ENCODE data around the gene ST8SIA5.

DNA sequence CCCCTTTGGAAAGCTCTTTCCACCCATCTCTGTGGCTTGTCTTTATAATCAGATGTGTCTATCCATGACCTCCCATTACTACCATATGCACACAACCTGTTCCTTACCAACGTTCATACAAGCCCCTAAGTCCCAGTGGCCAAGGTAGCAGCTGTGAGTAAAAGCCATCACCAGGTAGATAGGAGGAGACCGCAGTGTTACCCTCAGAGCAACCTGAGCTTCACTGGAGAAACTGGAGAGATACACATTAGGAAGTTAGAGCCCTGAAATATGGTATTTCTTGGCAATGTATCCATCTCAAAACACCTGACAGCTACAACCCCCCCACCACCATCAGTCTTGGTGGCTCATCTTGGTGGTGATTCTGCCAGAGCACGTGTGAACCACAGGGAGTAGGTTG, 125.9 kb downstream of the ST8SIA5 start:
- no peak for TF ChIP-seq SP1 (IDR thresholded peaks at IDR 0.05; ENCODE audit: low read depth)
- TF ChIP-seq EZH2 (IDR thresholded peaks at IDR 0.05): no peak
- TF ChIP-seq RAD21 (IDR thresholded peaks at IDR 0.05; ENCODE audit: low read depth): no peak

All from HCT116 (cell line).